Omental fat pad (tissue), 4 donors: ENCODE data around the gene UBE3B. TPM values are rescaled to one million over a fixed set of nuclear protein-coding genes. Genes with fewer than 3 reads are reported as not detected.

Experiments used
- ATAC-seq: fragments of 150-250 bp; one replicate; pipeline ENCODE4 v1.9.1; 2016; ENCODE audit warnings: mild to moderate bottlenecking, moderate library complexity; ENCODE audit not compliant: low FRiP score
- DNase-seq: peaks from one replicate; pipeline ENCODE4 v3.0.0-alpha.2; 2019; ENCODE audit warnings: low spot score
- CTCF ChIP-seq, 3 donors: fragments of 450-650 bp; IDR thresholded peaks; one replicate each; pipeline ENCODE4 v1.5.1; 2016 to 2017; ENCODE audit warnings: antibody characterized with exemption in 3 of 3, mild to moderate bottlenecking in 3 of 3, moderate library complexity in 2 of 3
- total RNA-seq, 4 donors: library from RNA; depleted of rRNA; stranded (reverse); fragments of >200 nt; gene quantifications; one replicate each; pipeline ENCODE4 v1.1.0, GENCODE V29; 2016

UBE3B gene
- total RNA-seq, 4 donors from 2014 or later, result 36.6 to 82.4 (median 40.1) TPM

GRCh38 chr12:109482491-109482890 lies 5.1 kb downstream of the UBE3B start:
- ATAC-seq, result no peak
- no peak for TF ChIP-seq CTCF (IDR thresholded peaks at IDR 0.05)
- DNase-seq, result no peak

GRCh38 chr12:109482894-109483293 lies 5.5 kb downstream of the UBE3B start:
- DNase-seq, result no peak
- ATAC-seq, result no peak
- TF ChIP-seq CTCF (IDR thresholded peaks at IDR 0.05), result no peak

GRCh38 chr12:109483346-109483745 lies 5.9 kb downstream of the UBE3B start:
- no peak for TF ChIP-seq CTCF (IDR thresholded peaks at IDR 0.05)
- ATAC-seq, result no peak
- no peak for DNase-seq

GRCh38 chr12:109485201-109485600 lies 7.8 kb downstream of the UBE3B start:
- no peak for TF ChIP-seq CTCF (IDR thresholded peaks at IDR 0.05)
- ATAC-seq, result no peak
- no peak for DNase-seq

GRCh38 chr12:109487181-109488050 lies 10.0 kb downstream of the UBE3B start:
- ATAC-seq (no peak), DNase-seq (no peak)
- TF ChIP-seq CTCF (IDR thresholded peaks at IDR 0.05), result no peak

- no peak for DNase-seq
- no peak for TF ChIP-seq CTCF (IDR thresholded peaks at IDR 0.05)
- no peak for ATAC-seq
These were observed 10.7 kb downstream of the UBE3B start for GRCh38 chr12:109488051-109488665.
